Measurements from ENCODE around the gene CAD.

DNA sequence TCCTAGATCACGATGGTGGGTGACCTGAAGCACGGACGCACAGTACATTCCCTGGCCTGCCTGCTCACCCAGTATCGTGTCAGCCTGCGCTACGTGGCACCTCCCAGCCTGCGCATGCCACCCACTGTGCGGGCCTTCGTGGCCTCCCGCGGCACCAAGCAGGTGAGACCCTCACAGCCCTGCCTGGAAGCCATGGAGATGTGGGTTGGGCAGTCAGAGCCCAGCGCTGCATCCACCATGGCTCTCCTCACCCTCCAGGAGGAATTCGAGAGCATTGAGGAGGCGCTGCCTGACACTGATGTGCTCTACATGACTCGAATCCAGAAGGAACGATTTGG, 25.4 kb downstream of the CAD start:
- no peak for TF ChIP-seq SMC3 (conservative IDR thresholded peaks at IDR 0.05; ENCODE audit: poor library complexity)
- TF ChIP-seq, protein P1, sequence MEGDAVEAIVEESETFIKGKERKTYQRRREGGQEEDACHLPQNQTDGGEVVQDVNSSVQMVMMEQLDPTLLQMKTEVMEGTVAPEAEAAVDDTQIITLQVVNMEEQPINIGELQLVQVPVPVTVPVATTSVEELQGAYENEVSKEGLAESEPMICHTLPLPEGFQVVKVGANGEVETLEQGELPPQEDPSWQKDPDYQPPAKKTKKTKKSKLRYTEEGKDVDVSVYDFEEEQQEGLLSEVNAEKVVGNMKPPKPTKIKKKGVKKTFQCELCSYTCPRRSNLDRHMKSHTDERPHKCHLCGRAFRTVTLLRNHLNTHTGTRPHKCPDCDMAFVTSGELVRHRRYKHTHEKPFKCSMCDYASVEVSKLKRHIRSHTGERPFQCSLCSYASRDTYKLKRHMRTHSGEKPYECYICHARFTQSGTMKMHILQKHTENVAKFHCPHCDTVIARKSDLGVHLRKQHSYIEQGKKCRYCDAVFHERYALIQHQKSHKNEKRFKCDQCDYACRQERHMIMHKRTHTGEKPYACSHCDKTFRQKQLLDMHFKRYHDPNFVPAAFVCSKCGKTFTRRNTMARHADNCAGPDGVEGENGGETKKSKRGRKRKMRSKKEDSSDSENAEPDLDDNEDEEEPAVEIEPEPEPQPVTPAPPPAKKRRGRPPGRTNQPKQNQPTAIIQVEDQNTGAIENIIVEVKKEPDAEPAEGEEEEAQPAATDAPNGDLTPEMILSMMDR (IDR thresholded peaks at IDR 0.05; ENCODE audit: poor library complexity, severe bottlenecking) = no peak
- TF ChIP-seq POLR2AphosphoS5 (IDR thresholded peaks at IDR 0.05) = no peak
- TF ChIP-seq EZH2 (IDR thresholded peaks at IDR 0.05; ENCODE audit: borderline replicate concordance, insufficient read depth, low read length, poor library complexity, severe bottlenecking) = no peak
- TF ChIP-seq EP300 (conservative IDR thresholded peaks at IDR 0.05; ENCODE audit: poor library complexity, severe bottlenecking) = no peak
- TF ChIP-seq MXI1 (conservative IDR thresholded peaks at IDR 0.05; ENCODE audit: poor library complexity, severe bottlenecking) = no peak
- TF ChIP-seq, protein P2, sequence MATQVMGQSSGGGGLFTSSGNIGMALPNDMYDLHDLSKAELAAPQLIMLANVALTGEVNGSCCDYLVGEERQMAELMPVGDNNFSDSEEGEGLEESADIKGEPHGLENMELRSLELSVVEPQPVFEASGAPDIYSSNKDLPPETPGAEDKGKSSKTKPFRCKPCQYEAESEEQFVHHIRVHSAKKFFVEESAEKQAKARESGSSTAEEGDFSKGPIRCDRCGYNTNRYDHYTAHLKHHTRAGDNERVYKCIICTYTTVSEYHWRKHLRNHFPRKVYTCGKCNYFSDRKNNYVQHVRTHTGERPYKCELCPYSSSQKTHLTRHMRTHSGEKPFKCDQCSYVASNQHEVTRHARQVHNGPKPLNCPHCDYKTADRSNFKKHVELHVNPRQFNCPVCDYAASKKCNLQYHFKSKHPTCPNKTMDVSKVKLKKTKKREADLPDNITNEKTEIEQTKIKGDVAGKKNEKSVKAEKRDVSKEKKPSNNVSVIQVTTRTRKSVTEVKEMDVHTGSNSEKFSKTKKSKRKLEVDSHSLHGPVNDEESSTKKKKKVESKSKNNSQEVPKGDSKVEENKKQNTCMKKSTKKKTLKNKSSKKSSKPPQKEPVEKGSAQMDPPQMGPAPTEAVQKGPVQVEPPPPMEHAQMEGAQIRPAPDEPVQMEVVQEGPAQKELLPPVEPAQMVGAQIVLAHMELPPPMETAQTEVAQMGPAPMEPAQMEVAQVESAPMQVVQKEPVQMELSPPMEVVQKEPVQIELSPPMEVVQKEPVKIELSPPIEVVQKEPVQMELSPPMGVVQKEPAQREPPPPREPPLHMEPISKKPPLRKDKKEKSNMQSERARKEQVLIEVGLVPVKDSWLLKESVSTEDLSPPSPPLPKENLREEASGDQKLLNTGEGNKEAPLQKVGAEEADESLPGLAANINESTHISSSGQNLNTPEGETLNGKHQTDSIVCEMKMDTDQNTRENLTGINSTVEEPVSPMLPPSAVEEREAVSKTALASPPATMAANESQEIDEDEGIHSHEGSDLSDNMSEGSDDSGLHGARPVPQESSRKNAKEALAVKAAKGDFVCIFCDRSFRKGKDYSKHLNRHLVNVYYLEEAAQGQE (IDR thresholded peaks at IDR 0.05; ENCODE audit: borderline replicate concordance) = no peak

All from neural cell (in vitro differentiated cells).